ENCODE data around the gene PCLO.

- TF ChIP-seq POLR2AphosphoS5 (IDR thresholded peaks at IDR 0.05) (no peak), POLR2A (IDR thresholded peaks at IDR 0.05) (no peak), CTCF (IDR thresholded peaks at IDR 0.05) (no peak)
These were observed 32.5 kb downstream of the PCLO start for GRCh38 chr7:83130191-83130590.
